GM12875 (cell line): Measurements from ENCODE around the gene RBM47.

Experiments used
- H3K4me3 ChIP-seq: one replicate; pipeline ENCODE4 v1.5.1; 2011; ENCODE audit warnings: low read depth, low read length, control low read depth
- TF ChIP-seq, protein P1 (sequence below): IDR thresholded peaks from 2 replicates; pipeline ENCODE4 v1.5.1; 2011; ENCODE audit warnings: low read depth, mild to moderate bottlenecking, control low read depth, inconsistent platforms, low read length, moderate library complexity, borderline replicate concordance; ENCODE audit not compliant: insufficient read depth

The RBM47 gene

GRCh38 chr4:40573593-40574311 lies 55.9 kb downstream of the RBM47 start:
- no peak overlapping the region for H3K4me3 ChIP-seq
- TF ChIP-seq, protein P1, sequence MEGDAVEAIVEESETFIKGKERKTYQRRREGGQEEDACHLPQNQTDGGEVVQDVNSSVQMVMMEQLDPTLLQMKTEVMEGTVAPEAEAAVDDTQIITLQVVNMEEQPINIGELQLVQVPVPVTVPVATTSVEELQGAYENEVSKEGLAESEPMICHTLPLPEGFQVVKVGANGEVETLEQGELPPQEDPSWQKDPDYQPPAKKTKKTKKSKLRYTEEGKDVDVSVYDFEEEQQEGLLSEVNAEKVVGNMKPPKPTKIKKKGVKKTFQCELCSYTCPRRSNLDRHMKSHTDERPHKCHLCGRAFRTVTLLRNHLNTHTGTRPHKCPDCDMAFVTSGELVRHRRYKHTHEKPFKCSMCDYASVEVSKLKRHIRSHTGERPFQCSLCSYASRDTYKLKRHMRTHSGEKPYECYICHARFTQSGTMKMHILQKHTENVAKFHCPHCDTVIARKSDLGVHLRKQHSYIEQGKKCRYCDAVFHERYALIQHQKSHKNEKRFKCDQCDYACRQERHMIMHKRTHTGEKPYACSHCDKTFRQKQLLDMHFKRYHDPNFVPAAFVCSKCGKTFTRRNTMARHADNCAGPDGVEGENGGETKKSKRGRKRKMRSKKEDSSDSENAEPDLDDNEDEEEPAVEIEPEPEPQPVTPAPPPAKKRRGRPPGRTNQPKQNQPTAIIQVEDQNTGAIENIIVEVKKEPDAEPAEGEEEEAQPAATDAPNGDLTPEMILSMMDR = no peak

DNA sequence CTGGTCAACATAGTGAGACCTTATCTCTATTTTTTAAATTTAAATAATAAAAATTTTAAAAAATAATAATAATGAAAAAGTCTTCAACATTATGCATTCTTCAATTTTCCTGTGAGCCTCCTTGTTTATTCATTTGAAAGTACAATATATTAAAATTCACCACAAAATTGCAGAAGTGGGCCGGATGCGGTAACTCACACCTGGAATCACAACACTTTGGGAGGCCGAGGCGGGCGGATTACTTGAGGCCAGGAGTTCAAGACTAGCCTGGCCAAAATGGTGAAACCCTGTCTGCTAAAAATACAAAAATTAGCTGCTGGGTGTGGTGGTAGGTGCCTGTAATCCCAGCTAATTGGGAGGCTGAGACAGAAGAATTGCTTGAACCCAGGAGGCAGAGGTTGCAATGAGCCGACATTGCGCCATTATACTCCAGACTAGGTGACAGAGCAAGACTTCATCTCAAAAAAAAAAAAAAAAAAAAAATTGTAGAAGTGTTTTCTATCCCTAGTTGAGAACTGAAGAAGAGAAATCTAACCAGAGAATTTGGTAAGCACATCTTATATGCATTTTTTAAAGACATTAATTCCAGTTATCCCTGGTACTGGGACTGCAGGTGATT lies 56.9 kb downstream of the RBM47 start:
- TF ChIP-seq, protein P1 = no peak

DNA sequence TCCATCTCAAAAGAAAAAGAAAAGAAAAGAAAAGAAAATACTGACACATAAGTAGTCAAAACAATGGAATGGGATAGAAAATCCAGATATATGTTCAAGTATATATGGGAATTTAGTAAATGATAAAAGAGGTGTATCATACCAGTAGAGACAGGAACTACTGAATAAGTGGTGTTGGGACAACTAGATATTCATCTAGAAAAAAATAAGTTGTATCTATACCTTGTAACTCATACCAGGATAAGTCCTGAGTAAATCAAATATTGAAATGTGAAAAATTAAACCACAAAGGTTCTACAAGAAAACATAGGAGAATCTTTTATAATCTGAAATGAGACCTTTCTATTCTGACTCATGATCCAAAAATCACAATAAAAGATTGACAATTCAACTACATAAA lies 58.5 kb downstream of the RBM47 start:
- no peak overlapping the region for H3K4me3 ChIP-seq
- TF ChIP-seq, protein P1 = no peak

More for the DNA sequence above, 56.9 kb downstream of the RBM47 start:
- H3K4me3 ChIP-seq = no peak overlapping the region

DNA sequence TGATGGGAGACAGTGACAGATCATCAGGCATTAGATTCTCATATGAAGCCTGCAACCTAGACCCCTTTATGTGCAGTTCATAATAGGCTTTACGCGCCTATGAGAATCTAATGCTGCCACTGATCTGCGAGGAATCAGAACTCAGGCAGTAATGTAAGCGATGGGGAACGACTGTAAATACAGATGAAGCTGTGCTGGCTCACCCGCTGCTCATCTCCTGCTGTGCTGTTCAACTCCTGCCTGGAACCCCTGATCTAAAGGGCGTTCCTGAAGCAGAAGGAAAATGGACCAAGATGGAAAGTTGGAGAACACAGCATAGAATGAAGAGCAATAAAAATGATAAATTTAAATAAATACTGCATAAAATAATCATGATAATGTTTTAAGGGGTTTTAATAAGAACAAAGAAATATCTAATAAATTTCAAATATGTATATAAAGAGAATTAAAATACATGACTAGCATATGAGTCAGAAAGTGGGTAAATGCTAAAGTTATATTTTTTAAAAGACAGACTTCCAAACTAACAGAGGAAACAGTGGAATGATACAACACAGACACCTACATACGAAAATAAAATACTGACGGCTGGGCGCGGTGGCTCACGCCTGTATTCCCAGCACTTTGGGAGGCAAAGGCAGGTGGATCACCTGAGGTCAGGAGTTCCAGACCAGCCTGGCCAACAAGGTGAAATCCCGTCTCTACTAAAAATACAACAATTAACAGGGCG lies 59.2 kb downstream of the RBM47 start:
- TF ChIP-seq, protein P1 = no peak
- no peak overlapping the region for H3K4me3 ChIP-seq

- TF ChIP-seq, protein P1 = no peak
- no peak overlapping the region for H3K4me3 ChIP-seq
Measured at GRCh38 chr4:40564815-40565483, 64.7 kb downstream of the RBM47 start.

DNA sequence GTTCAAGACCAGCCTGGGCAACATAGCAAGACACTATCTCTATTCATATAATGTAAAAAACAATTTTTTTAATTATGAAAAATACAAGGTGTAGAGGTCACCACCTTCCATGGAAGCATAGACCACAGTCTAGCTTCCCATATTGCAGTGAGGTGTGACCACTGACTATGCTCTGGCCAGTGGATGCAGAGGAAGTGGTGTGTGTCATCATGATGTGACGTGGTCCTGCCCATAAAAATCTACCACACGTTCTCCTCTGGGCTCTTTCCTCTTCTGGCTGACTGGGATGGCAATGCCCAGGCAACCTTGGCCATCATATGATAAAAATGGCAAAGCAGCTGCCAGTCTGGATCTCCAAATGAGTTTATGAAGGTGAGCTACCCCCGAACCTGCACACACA lies 65.7 kb downstream of the RBM47 start:
- TF ChIP-seq, protein P1 = no peak
- H3K4me3 ChIP-seq = no peak overlapping the region
